Cardiac muscle cell (in vitro differentiated cells and primary cell): ENCODE measurements around the gene SIGLEC1. TPM values are rescaled to one million over a fixed set of nuclear protein-coding genes. Genes with fewer than 3 reads are reported as not detected.

Experiments used
- DNase-seq, 2 donors: peaks; one replicate each; pipeline versions ENCODE4 v3.0.0 to v3.0.0-alpha.2; 2010 to 2017; ENCODE audit warnings: low read depth in 1 of 2, low spot score in 1 of 2
- H3K27ac ChIP-seq: fragments of 200-600 bp; sonication (generic); 2 replicates; pipeline ENCODE4 v1.5.1; 2016
- H3K27me3 ChIP-seq: fragments of 200-600 bp; sonication (generic); 2 replicates; pipeline ENCODE4 v1.6.0; 2016; ENCODE audit warnings: control low read depth
- H3K36me3 ChIP-seq: fragments of 200-600 bp; sonication (generic); 2 replicates; pipeline ENCODE4 v1.5.1; 2016; ENCODE audit warnings: control low read depth
- H3K4me1 ChIP-seq: fragments of 200-600 bp; sonication (generic); 2 replicates; pipeline ENCODE4 v1.8.1; 2017; ENCODE audit warnings: low read depth, mild to moderate bottlenecking, mixed run types
- H3K4me3 ChIP-seq: fragments of 200-600 bp; sonication (generic); 2 replicates; pipeline ENCODE4 v1.5.1; 2016; ENCODE audit warnings: mild to moderate bottlenecking
- H3K9me3 ChIP-seq: fragments of 200-600 bp; sonication (generic); 2 replicates; pipeline ENCODE4 v1.5.1; 2017; ENCODE audit warnings: low read depth, mild to moderate bottlenecking, control low read depth
- CTCF ChIP-seq: IDR thresholded peaks from 2 replicates; pipeline ENCODE4 v1.5.1; 2012; ENCODE audit warnings: low read depth, mild to moderate bottlenecking, low read length
- polyA plus RNA-seq: library from polyadenylated mRNA; unstranded; fragments of >200 nt; fragmentation: Nextera tagmentation; extraction: Ambion mirVana; gene quantifications from 2 replicates; pipeline ENCODE4 v1.2.1, GENCODE V29; 2016
- total RNA-seq: library from RNA; depleted of rRNA; stranded (reverse); fragments of >200 nt; gene quantifications from 2 replicates; pipeline ENCODE4 v1.2.3, GENCODE V29; 2016

Gene SIGLEC1
- total and polyA plus RNA-seq, 2 experiments from 2014 or later: not detected

- DNase-seq: peak in 1 of 2 donors; percentile 77
- Histone ChIP-seq H3K9me3 (no peaks in the 10 kb centered on the region), H3K27me3 (peaks cover 32% of the 10 kb centered on the region), H3K4me1 (no peaks in the 10 kb centered on the region), H3K4me3 (no peak overlapping the region), H3K36me3 (no peaks in the 10 kb centered on the region), H3K27ac (no peak overlapping the region)
- no peak for TF ChIP-seq CTCF
These were observed 32.4 kb downstream of the SIGLEC1 start for GRCh38 chr20:3679749-3680700.

- DNase-seq: no peak
- TF ChIP-seq CTCF: no peak
- H3K27ac ChIP-seq: no peak overlapping the region
- H3K27me3 ChIP-seq: peaks cover 39% of the 10 kb centered on the region
- H3K4me1 ChIP-seq: no peaks in the 10 kb centered on the region
- no peaks in the 10 kb centered on the region for H3K36me3 ChIP-seq
- no peak overlapping the region for H3K4me3 ChIP-seq
- H3K9me3 ChIP-seq: no peaks in the 10 kb centered on the region
These were observed 33.3 kb downstream of the SIGLEC1 start for GRCh38 chr20:3678856-3679720.

- Histone ChIP-seq H3K36me3 (no peaks in the 10 kb centered on the region), H3K4me3 (no peak overlapping the region), H3K27ac (no peak overlapping the region), H3K4me1 (no peaks in the 10 kb centered on the region), H3K9me3 (no peaks in the 10 kb centered on the region), H3K27me3 (peaks cover 48% of the 10 kb centered on the region)
- TF ChIP-seq CTCF: no peak
- DNase-seq: no peak
These were observed 34.2 kb downstream of the SIGLEC1 start for GRCh38 chr20:3678198-3678597.

GRCh38 chr20:3677733-3678132 is 34.7 kb downstream of the SIGLEC1 start:
- peak in 1 of 2 donors; percentile 68 for DNase-seq
- Histone ChIP-seq H3K4me1 (no peaks in the 10 kb centered on the region), H3K27me3 (peaks cover 50% of the 10 kb centered on the region)

More at GRCh38 chr20:3677733-3678132, 34.7 kb downstream of the SIGLEC1 start:
- no peak overlapping the region for H3K27ac ChIP-seq
- TF ChIP-seq CTCF: no peak
- H3K36me3 ChIP-seq: no peaks in the 10 kb centered on the region
- no peak overlapping the region for H3K4me3 ChIP-seq
- H3K9me3 ChIP-seq: no peaks in the 10 kb centered on the region
